Subcutaneous adipose tissue (tissue), 4 donors: ENCODE data around the gene C22orf23. TPM values are rescaled to one million over a fixed set of nuclear protein-coding genes. Genes with fewer than 3 reads are reported as not detected.

Experiments
- total RNA-seq, 4 donors: library from RNA; depleted of rRNA; stranded (reverse); fragments of >200 nt; gene quantifications; one replicate each; pipeline ENCODE4 v1.1.0, GENCODE V29; 2016
- TF ChIP-seq, protein P1 (sequence below): fragments of 450-650 bp; IDR thresholded peaks from one replicate; pipeline ENCODE4 v1.5.1; 2016; ENCODE audit warnings: low read depth, mild to moderate bottlenecking, control low read depth, antibody characterized with exemption, moderate library complexity

C22orf23 gene
- total RNA-seq, 4 donors from 2014 or later: 0.68 to 2.1 (median 1.3) TPM; not detected in 1

DNA sequence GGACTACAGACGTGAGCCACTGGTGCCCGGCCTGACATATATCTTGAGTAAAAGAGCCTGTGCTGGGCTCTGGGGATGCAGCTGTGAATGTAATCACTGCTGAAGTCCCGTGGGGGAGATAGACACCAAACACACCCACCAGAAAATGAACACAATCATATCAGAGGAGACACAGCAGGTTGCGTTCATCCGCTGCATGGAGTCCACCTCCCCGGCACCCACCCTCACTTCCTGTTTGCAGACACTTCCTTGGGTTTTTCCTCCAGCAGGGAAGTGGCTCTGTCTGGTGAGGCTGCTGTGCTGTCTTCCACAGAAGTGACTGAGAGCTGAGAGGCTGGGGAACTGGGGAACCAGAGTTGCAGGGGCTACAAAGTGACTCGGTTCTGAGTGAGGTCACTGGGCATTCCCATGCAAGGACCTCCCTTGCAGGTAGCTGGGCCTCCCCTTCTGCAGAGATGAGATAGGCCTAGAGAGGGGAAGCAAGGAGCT lies 40.1 kb downstream of the C22orf23 start:
- TF ChIP-seq, protein P1, sequence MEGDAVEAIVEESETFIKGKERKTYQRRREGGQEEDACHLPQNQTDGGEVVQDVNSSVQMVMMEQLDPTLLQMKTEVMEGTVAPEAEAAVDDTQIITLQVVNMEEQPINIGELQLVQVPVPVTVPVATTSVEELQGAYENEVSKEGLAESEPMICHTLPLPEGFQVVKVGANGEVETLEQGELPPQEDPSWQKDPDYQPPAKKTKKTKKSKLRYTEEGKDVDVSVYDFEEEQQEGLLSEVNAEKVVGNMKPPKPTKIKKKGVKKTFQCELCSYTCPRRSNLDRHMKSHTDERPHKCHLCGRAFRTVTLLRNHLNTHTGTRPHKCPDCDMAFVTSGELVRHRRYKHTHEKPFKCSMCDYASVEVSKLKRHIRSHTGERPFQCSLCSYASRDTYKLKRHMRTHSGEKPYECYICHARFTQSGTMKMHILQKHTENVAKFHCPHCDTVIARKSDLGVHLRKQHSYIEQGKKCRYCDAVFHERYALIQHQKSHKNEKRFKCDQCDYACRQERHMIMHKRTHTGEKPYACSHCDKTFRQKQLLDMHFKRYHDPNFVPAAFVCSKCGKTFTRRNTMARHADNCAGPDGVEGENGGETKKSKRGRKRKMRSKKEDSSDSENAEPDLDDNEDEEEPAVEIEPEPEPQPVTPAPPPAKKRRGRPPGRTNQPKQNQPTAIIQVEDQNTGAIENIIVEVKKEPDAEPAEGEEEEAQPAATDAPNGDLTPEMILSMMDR: no peak

DNA sequence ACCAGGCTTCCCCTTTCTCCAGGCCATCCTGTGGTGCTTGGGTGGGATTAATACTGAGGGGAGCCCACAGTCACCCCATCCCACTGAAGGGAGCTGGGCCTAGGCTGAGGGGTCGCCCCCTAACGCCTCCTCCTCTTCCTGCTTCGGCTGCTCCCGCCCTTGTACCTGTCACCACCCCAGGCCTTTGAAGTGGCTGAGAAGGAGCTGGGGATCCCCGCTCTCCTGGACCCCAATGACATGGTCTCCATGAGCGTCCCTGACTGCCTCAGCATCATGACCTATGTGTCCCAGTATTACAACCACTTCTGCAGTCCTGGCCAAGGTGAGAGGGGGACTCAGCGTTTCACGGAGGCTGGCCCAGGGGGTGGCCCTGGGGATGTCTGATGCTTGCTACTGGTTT lies 41.2 kb downstream of the C22orf23 start:
- TF ChIP-seq, protein P1: no peak

DNA sequence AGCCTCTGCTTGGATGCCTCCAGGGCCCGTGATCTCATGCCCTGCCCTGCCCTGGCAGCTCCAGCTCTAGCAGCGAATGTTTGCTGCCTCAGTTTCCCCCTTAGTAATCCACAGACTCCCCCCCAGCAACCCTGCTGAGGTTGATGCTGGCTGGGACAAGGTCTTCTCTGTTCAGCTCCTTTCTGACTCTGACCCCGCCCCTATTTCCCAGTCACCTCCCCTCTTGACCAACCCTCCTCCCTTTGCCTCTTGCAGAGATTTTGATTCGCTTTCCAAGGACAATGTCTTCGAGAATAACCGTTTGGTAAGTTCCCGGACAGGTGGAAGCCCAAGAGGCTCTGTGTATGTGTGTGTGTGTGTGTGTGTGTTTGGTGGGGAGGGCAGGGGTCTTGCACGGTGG lies 41.7 kb downstream of the C22orf23 start:
- TF ChIP-seq, protein P1: no peak

DNA sequence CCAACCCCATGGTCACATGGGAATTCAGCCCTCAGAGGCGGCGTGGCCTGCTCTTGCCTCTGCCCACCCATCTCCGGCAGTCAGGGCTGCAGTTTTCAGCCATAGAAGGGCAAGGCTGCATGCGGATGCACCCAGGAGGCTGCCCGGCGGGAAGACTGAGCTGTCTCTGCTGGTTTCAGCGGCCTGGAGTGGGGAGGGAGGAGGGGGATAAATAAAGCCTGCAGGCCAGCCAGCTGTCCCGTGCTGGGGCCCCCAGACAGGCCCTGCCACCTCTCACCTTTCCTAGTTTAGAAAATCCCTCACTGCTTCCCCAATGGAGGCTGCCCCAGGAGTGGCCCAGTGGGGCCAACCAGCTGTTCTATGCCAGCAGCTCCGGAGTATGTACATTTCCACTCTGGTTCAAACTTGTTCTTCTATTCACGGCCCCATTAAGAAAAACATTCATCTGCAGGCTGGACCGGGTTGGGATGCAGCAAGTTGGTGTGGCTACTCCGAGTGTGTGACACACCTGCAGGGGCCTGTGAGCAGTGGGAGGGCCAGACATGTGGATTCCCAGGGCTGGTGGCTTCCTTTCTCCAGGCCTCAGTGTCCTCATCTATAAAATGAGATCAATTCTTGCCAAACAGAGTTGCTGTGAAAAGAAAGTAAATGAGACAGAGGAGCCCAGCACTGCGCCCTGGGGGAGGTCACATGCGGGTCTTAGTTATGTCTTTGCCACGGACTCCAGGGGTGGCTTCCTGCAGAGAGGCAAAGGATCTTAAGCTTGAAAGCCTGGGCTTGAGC lies 42.3 kb downstream of the C22orf23 start:
- TF ChIP-seq, protein P1: no peak

DNA sequence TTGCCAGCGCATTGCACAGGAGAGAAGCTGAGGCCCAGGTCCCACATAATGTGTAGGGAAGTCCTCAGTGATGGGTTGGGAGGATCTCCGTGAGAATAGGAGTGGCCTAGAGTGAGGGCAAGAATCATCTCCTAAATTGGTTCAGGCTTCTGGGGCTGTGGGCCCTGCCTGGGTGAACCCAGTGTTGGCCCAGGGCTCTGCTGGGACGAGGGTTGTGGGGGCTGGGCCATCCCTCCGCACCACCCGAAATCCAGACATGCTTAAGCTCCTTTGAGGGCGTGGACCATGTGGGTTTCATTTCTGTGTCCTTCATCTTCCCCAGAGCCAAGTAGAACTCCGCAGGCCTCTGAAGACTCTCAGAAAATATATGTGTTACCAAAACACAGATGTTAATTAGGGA lies 43.6 kb downstream of the C22orf23 start:
- TF ChIP-seq, protein P1: no peak

DNA sequence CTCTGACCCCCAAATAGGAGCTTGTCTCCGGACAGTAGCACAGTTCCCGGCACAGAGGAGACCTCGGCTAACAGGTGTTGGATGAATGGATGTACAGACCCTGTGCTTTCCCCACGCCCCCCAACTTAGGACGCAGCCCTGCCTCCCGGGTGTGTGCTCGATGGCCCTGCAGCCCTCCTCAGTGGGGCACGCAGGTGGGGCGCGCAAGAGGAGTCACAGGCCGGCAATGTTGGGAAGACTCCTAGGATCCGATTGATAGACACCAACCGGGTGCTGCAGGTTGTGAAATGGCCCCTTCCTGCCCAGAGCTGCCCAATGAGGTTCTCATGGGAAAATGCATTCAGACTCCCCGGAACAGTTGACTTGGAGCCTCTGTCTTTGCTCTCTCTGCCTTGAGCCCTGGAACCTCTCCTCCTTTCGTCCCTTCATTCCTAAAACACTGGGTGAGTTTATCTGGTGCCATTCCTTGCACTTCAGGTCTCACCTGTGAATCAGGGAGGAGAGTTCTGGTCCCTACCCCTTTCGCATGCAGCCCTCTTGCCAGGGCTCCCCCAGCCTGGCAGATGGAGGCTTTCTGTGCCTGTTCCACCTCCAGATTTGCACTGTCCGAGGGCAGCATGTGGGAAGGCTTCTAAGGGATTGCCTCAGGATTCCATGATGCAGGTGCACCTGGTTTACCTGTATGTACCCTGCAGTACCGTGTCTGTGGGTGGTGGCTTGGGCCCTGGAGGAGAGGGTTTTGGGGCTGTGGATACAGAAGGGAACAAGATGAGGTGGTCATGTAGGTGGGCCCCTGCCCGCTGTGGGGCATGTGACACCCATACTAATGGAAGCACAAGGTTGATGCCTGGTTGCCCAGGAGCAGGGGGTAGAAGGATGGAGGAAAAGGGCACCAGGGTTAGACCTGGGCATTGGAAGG lies 46.1 kb downstream of the C22orf23 start:
- TF ChIP-seq, protein P1: no peak

DNA sequence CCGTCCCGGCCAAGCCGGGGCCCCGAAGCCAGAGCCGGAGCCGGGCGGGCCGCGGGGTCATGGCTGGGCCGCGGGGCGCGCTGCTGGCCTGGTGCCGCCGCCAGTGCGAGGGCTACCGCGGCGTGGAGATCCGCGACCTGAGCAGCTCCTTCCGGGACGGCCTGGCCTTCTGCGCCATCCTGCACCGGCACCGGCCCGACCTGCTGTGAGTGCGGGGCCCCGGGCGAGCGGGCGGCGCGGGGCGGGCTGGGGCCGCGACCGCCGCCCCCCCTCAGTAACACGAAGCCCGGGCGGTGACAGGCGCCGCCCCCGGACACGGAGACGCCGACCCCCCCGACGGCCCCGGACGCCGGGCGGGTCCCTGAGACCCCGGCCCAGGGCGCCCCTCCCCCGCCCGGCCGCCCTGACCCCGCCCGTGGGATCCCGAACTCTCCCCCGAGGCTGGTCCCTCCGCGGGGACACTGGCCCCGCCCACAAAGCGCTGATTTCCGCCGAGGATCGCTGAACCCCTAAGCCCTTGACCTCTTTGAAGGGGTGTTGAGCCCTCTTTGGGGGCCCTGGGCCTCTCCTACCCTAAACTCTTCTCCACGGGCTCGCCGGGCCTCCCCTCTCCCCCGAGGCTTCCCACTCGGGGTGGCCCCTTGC lies 46.9 kb downstream of the C22orf23 start:
- TF ChIP-seq, protein P1: no peak
